Measurements from ENCODE around the gene FAT4.

FAT4 gene

DNA sequence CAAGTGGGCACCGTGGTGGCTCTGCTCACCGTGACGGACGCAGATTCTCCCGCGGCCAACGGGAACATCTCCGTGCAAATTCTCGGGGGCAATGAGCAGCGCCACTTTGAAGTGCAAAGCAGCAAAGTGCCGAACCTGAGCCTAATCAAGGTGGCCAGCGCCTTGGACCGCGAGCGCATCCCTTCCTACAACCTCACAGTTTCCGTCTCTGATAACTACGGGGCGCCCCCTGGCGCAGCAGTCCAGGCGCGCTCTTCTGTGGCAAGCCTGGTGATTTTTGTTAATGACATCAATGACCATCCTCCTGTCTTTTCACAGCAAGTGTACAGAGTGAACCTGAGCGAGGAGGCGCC is 2.7 kb downstream of the FAT4 start:
- DNase-seq, result no peak

DNA sequence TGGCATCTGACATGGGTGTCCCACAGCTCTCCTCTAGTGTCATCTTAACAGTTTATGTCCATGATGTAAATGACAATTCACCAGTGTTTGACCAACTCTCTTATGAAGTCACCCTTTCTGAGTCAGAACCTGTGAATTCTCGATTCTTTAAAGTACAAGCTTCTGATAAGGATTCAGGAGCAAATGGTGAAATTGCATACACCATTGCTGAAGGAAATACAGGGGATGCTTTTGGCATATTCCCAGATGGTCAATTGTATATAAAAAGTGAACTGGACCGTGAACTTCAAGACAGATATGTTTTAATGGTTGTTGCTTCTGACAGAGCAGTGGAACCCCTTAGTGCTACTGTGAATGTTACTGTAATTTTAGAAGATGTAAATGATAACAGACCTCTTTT is 4.6 kb downstream of the FAT4 start:
- DNase-seq, result no peak

DNA sequence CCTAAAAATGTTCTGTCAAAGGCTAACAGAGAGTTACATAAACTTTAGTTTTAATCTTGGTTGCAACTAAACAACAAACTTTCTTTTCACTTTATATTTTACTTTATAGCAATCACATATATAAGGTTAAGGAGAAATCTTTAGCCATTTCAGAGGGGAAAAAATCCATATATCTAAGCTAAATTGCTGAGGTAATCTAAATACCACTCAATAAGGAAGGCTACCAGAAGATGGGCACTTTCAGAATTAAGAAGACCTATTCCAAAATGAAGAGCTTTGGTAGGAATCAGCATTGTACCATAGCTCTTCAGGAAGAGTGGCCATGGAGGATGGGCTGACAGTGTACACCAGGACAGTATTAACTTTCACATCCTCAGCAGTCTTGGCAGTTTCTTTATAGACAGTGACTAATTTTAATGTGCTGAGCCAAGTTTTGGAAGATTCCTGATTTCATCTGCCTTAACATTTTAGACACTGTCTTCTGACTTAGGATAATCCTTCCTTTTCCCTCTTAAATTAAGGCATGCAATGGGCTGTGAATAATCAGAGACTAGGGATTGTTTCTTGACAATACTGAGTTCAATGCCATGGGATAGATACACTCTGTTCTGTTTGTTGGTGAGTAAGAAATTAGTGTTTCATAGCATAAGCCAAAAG is 7.1 kb downstream of the FAT4 start:
- no peak for DNase-seq

DNA sequence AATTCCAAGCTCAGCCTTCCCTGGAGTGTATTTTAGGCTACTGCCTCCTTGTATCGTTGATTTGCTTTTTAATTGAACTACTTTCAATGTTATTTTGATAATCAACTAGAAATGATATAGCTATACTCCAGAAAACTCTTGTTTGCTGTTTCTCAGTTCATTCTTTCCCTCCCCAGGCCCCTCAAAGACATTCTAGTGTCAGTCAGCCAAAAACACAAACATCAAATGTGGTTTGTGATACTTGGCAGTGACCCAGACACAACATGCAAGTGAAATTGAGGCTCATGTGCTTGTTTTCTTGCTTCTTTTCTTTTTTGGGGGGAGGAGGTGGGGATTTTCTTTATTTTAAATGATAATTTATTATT is 7.6 kb downstream of the FAT4 start:
- DNase-seq, result no peak

- no peak for DNase-seq
These were observed 8.9 kb downstream of the FAT4 start for GRCh38 chr4:125323654-125324053.

DNA sequence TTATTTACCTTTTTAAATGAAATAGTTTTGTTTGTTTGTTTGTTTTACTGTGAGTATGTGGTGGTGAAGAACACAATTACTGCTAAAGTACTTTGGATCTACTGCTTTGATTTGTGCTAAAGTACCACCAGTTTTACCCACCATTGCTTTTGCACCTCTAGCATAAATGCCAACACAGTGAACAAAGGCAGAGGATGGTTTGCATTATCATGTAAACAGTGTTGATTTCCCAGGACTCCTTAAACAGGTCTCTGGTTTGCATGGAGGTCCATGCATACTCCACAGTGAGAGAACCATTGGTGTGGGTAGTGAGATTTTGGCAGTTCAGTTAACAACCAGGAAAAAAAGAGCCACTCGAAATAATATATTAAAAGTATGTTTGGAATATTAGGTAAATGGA is 11.0 kb downstream of the FAT4 start:
- no peak for DNase-seq

GRCh38 chr4:125331116-125331515 is 16.4 kb downstream of the FAT4 start:
- no peak for DNase-seq

GRCh38 chr4:125334926-125335325 is 20.2 kb downstream of the FAT4 start:
- DNase-seq, result no peak

DNA sequence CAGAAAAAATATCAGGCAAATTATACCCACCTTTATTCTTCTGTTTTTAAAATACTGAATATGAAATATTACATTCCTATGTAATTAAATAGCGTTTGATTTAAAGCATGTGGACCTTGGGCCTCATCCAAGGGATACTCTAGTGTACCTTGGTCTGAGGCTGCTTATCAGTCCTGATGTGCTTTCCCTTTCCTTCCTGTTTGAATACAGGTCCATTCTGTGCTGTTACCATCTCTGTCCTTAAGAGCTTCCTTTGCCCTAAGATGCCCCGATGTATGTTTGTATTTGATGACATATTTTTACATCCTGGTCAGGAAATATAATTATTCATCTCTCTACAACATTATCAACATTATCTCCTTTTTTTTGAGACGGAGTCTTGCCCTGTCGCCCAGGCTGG is 24.1 kb downstream of the FAT4 start:
- DNase-seq, result no peak

GRCh38 chr4:125344198-125344597 is 29.4 kb downstream of the FAT4 start:
- DNase-seq, result no peak

DNA sequence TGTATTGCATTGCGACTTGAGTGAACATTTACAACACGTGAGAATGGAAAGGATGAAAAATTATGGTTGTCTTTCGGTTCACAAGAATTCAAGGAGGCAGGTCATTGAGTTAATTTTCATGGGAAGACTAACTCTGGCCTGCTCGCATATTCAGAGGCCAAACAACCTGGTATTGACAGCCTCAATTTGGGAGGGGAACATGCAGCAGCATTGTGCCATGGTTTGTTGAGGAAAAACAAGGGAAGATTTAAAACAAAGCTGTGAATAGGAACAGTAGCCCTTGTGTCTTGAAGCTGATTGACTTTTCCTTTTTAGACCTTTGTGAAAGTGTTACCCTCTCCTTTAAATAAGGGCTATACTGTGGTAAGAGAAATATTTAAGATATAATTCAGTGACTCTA is 31.9 kb downstream of the FAT4 start:
- no peak for DNase-seq

DNA sequence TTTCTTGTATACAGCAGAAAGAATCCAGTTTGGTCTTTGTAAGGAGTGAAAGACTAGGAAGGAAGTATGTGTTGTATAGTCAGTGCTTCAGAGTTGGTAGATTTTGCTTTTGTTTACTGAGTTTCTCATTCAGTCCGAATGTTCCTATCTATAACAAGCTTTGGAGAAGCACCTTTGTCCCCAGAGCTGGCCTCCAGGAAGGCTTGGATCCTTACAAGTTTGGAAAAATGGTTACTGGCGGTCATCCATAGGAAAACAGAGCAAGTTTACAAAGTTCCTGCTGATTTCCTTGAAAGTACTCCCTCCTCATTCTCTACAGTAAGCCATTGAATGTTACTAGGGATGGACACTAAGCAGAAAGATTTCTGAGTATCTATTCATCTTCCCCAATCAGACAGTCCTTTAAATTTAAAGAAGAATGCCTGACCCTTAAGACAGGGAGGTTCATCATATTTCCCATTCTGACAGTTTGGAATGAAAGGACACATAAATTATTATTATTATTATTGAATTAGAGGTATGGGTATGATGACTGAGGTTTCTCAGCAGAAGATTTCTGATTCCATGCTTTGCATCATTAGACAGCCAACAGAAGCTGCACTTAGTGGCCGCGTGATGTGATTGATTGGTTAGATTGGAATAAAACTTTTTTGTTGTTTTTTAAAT is 35.8 kb downstream of the FAT4 start:
- no peak for DNase-seq

- DNase-seq, result no peak
These were observed 37.8 kb downstream of the FAT4 start for GRCh38 chr4:125352521-125352920.

- DNase-seq, result no peak
These were observed 38.4 kb downstream of the FAT4 start for GRCh38 chr4:125353131-125353530.

DNA sequence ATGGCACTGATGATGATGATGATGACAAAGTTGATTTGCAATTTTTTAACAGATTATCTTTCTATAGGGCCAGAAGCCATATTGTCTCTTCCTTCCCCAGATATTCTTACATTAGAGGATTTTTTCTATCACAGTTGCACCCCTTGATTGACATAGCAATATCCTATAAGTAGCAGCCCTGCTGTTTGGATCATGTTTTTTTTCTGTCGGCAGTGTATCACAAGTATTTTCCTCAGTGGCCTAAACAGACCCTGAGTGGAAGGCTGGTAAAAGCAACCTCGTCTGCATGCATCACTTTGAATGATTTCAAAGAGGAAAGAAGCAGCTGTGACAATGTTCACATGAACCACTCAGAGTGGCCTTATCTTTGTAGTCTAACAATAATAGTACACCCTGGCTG is 41.0 kb downstream of the FAT4 start:
- DNase-seq, result no peak

DNA sequence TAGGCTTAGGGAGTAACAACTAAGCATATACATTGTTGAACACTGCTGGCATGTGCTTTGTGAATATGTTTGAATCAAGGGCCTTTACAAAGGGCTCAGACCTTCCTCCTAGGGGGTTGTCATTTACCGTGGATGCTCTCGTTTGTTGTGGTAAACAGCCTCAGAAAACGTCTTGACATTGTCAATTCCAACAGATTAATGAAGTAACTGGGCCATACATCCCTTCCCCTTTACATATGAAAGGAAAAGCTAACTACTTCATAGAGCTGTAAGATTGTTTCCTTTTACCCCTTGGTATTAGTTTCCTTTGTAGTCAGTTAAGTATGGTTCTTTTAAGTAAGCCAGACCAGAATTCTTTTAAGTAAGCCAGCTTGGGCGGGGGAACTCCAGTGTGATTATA is 42.9 kb downstream of the FAT4 start:
- DNase-seq, result no peak

GRCh38 chr4:125358453-125358852 is 43.7 kb downstream of the FAT4 start:
- DNase-seq, result no peak

DNA sequence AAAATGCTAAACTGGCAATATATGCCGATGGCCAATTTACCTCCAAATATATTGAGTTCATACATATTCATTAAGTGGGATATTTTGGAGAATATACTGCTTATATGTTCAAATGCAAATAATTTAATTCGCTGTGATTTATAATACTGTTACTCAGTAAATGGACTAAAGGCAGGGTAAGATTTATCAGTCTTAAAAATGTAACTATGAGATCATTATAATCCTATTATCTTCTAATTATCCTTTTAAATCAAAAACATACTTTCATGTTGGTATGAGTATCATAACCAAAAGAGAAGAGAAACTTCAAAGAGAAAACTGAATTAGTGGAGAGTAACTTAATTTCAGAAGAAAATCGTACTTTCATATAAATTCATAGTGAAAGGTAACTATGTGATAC is 44.6 kb downstream of the FAT4 start:
- DNase-seq, result no peak

DNA sequence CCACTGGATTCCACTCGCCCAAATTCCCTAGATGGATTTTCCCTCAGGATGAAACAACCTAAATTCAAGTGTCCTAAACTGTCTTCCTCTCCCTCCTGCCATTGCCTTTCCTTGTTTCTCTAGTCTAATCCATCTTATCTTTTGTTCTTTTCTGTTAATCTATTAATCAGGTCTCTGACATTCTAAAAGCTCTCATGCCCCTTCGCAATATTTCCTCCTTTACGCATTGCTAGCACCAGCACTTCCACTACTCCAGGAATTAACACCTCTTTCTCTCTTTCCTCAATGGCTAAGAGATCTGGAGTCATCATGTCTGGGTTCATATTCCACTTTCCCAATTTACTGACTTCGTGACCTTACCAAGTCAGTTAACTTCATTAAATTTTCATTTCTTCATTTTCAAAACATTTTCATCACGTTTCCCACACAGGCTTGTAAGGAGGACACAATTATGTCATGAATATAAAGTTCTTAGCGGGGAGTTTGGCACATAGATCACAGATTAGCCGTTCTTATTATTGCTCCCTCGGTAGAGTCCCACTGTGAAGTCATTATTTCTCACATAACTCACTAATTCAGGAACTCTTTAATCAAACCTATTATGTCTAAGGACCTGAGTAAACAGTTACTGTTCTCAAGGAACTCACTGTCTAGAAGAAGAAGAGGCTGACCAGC is 45.3 kb downstream of the FAT4 start:
- no peak for DNase-seq

GRCh38 chr4:125360727-125361126 is 46.0 kb downstream of the FAT4 start:
- DNase-seq, result no peak
